ENCODE data around the gene NPC2.

NPC2 gene

GRCh38 chr14:74468513-74468912, 24.6 kb downstream of the NPC2 start:
- Mint-ChIP-seq H3K4me1 (no peaks in the 10 kb centered on the region), H3K27me3 (ENCODE audit: low read depth) (peaks cover 4% of the 10 kb centered on the region), H3K36me3 (ENCODE audit: low read depth) (peaks cover 8% of the 10 kb centered on the region), H3K27ac (no peak overlapping the region), H3K4me3 (no peak overlapping the region), H3K9me3 (no peaks in the 10 kb centered on the region)
- TF ChIP-seq CTCF (IDR thresholded peaks at IDR 0.05; ENCODE audit: unreplicated experiment in 3 of 3): no peak

GRCh38 chr14:74465335-74465734, 27.8 kb downstream of the NPC2 start:
- H3K4me3 Mint-ChIP-seq: no peak overlapping the region
- H3K9me3 Mint-ChIP-seq: no peaks in the 10 kb centered on the region
- H3K36me3 Mint-ChIP-seq (ENCODE audit: low read depth): no peaks in the 10 kb centered on the region
- peaks cover 6% of the 10 kb centered on the region for H3K4me1 Mint-ChIP-seq
- H3K27me3 Mint-ChIP-seq (ENCODE audit: low read depth): peaks cover 3% of the 10 kb centered on the region
- no peak overlapping the region for H3K27ac Mint-ChIP-seq
- no peak for TF ChIP-seq CTCF (IDR thresholded peaks at IDR 0.05; ENCODE audit: unreplicated experiment in 3 of 3)

- Mint-ChIP-seq H3K36me3 (ENCODE audit: low read depth) (no peaks in the 10 kb centered on the region), H3K4me1 (peaks cover 10% of the 10 kb centered on the region), H3K9me3 (no peaks in the 10 kb centered on the region), H3K4me3 (no peak overlapping the region), H3K27ac (no peak overlapping the region), H3K27me3 (ENCODE audit: low read depth) (peaks cover 7% of the 10 kb centered on the region)
- TF ChIP-seq CTCF (IDR thresholded peaks at IDR 0.05; ENCODE audit: unreplicated experiment in 3 of 3): no peak
Measured at GRCh38 chr14:74464785-74465184, 28.3 kb downstream of the NPC2 start.

GRCh38 chr14:74463697-74464096, 29.4 kb downstream of the NPC2 start:
- no peak overlapping the region for H3K27ac Mint-ChIP-seq
- H3K9me3 Mint-ChIP-seq: no peaks in the 10 kb centered on the region
- peaks cover 10% of the 10 kb centered on the region for H3K4me1 Mint-ChIP-seq
- H3K27me3 Mint-ChIP-seq (ENCODE audit: low read depth): peaks cover 7% of the 10 kb centered on the region
- H3K4me3 Mint-ChIP-seq: no peak overlapping the region
- no peak for TF ChIP-seq CTCF (IDR thresholded peaks at IDR 0.05; ENCODE audit: unreplicated experiment in 3 of 3)
- no peaks in the 10 kb centered on the region for H3K36me3 Mint-ChIP-seq (ENCODE audit: low read depth)

- no peak for TF ChIP-seq CTCF (IDR thresholded peaks at IDR 0.05; ENCODE audit: unreplicated experiment in 3 of 3)
- Mint-ChIP-seq H3K27me3 (ENCODE audit: low read depth) (peaks cover 7% of the 10 kb centered on the region), H3K4me1 (peaks cover 10% of the 10 kb centered on the region), H3K4me3 (no peak overlapping the region), H3K9me3 (no peaks in the 10 kb centered on the region), H3K27ac (no peak overlapping the region), H3K36me3 (ENCODE audit: low read depth) (no peaks in the 10 kb centered on the region)
Measured at GRCh38 chr14:74462993-74463392, 30.1 kb downstream of the NPC2 start.

GRCh38 chr14:74459976-74460375, 33.1 kb downstream of the NPC2 start:
- Mint-ChIP-seq H3K4me1 (peaks cover 16% of the 10 kb centered on the region), H3K36me3 (ENCODE audit: low read depth) (no peaks in the 10 kb centered on the region), H3K27me3 (ENCODE audit: low read depth) (peaks cover 9% of the 10 kb centered on the region), H3K9me3 (no peaks in the 10 kb centered on the region), H3K4me3 (no peak overlapping the region), H3K27ac (no peak overlapping the region)
- no peak for TF ChIP-seq CTCF (IDR thresholded peaks at IDR 0.05; ENCODE audit: unreplicated experiment in 3 of 3)
